Measurements from ENCODE around the gene SHFL.

GRCh38 chr19:10102787-10103236, 16.7 kb downstream of the SHFL start:
- TF ChIP-seq EZH2 (IDR thresholded peaks at IDR 0.05; ENCODE audit: low read length, unreplicated experiment) (no peak), CTCF (conservative IDR thresholded peaks at IDR 0.05; ENCODE audit: low read depth, low read length) (no peak), EZH2phosphoT487 (IDR thresholded peaks at IDR 0.05; ENCODE audit: borderline replicate concordance, low read length) (no peak)
